NB4 (cell line): Measurements from ENCODE around the gene CNTNAP3.
"Not testable (repeated sequence)": the region's sequence is repeated elsewhere in the genome, so short reads cannot be mapped to it uniquely, and the experiment has no call there.

Experiments
- CTCF ChIP-seq: IDR thresholded peaks from one replicate; pipeline ENCODE4 v1.5.1; 2012; ENCODE audit warnings: low read depth, low read length
- MAX ChIP-seq: IDR thresholded peaks from 2 replicates; pipeline ENCODE4 v1.6.1; 2011; ENCODE audit warnings: low read depth, low read length
- MYC ChIP-seq: IDR thresholded peaks from 2 replicates; pipeline ENCODE4 v1.6.1; 2011; ENCODE audit warnings: low read depth, low read length
- POLR2A ChIP-seq: IDR thresholded peaks from 2 replicates; pipeline ENCODE4 v1.6.1; 2011; ENCODE audit warnings: mild to moderate bottlenecking; ENCODE audit not compliant: insufficient read length; ENCODE audit errors: extremely low read depth

- TF ChIP-seq CTCF, POLR2A, MAX, MYC: not testable (repeated sequence)
These were observed 45.5 kb downstream of the CNTNAP3 start for GRCh38 chr9:39242513-39242912.
